ENCODE data around the gene SH3BP2. TPM values are rescaled to one million over a fixed set of nuclear protein-coding genes. Genes with fewer than 3 reads are reported as not detected.

The SH3BP2 gene
- total and polyA plus RNA-seq, 12 donors: 10.4 to 47.7 (median 16.4) TPM

DNA sequence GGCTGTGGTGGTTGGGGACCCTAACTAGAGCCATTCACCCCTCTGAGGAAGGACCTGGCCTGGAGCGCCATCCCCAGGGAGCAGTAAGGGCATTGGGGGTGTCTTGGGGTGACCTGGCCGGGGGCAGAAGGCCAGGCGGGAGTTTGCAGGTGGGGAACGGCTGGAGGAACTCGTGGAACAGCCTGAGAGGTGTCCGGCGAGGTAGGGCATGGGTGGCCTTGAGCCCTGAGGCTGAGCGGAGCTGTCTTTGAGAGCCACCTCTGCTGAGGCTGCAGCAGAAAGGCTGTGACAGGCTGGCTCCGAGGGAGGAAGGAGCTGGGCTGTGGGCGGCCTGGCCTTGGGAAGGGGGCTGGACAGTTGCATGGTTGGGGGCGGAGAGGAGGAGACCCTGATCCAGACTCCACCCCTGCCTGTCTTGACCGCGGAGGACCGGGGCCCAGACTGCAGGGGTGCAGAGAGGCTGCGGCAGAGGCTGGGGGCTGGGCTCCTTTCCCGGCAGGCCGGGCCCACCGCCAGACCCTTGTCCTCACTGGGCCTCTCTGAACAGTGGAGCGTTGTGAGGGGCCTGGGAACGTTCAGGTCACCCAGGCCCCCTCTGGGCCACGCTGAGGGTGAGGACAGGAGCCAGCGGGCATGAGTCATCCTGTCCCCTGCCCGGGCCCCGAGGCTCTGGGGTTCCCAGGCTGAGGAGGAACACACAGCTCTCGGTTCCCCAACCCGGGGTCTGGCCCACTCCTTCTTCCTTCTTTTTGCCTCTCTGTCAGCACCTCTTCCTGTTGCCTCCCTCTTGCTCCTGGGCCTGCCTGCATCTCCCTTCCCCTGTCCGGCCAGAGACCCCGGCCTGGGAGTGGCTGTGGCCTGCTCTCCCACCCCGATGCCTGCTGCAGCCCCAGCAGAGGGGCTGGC is 8.1 kb downstream of the SH3BP2 start:
- ATAC-seq: peak; percentile 63 to 78 (median 74)
- Histone ChIP-seq H3K9me3 (no peaks in the 10 kb centered on the region), H3K4me1 (peaks cover 61 to 99% (median 96%) of the 10 kb centered on the region in 9 donors), H3K36me3 (peaks cover 0 to 38% (median 0%) of the 10 kb centered on the region in 9 donors), H3K27ac (peak overlapping the region; percentile 52 to 96 (median 88)), H3K27me3 (no peaks in the 10 kb centered on the region), H3K4me3 (peak overlapping the region in 9 of 10 donors; percentile 8 to 57 (median 33))
- peak; percentile 82 to 89 for DNase-seq
- intact Hi-C loops (cut with DNase I): loop anchor here in 2 of 10 donors (5.0 kb wide), 2 partner anchors 39 to 71 kb away; no protein-coding TSS in a partner anchor
- no peak for TF ChIP-seq CTCF (IDR thresholded peaks at IDR 0.05)
- WGBS, 2 donors: 11 to 17% methylated on average over 29 of the region's 29 CpGs

- intact Hi-C loops (cut with DNase I): loop anchor here in 2 of 10 donors (5.0 kb wide), 2 partner anchors 41 to 69 kb away; no protein-coding TSS in a partner anchor
- Histone ChIP-seq H3K4me3 (no peak overlapping the region), H3K36me3 (peaks cover 0 to 30% (median 0%) of the 10 kb centered on the region in 9 donors), H3K27ac (peak overlapping the region in 7 of 10 donors; percentile 1 to 86 (median 39)), H3K9me3 (no peaks in the 10 kb centered on the region), H3K4me1 (peaks cover 75 to 99% (median 96%) of the 10 kb centered on the region in 9 donors), H3K27me3 (no peaks in the 10 kb centered on the region)
- WGBS, 2 donors: 86 to 88% methylated on average over 27 of the region's 27 CpGs
- peak in 1 of 2 donors; percentile 11 for DNase-seq
- TF ChIP-seq CTCF (IDR thresholded peaks at IDR 0.05): no peak
- no peak for ATAC-seq
These were observed 10.0 kb downstream of the SH3BP2 start for GRCh38 chr4:2802618-2803531.

DNA sequence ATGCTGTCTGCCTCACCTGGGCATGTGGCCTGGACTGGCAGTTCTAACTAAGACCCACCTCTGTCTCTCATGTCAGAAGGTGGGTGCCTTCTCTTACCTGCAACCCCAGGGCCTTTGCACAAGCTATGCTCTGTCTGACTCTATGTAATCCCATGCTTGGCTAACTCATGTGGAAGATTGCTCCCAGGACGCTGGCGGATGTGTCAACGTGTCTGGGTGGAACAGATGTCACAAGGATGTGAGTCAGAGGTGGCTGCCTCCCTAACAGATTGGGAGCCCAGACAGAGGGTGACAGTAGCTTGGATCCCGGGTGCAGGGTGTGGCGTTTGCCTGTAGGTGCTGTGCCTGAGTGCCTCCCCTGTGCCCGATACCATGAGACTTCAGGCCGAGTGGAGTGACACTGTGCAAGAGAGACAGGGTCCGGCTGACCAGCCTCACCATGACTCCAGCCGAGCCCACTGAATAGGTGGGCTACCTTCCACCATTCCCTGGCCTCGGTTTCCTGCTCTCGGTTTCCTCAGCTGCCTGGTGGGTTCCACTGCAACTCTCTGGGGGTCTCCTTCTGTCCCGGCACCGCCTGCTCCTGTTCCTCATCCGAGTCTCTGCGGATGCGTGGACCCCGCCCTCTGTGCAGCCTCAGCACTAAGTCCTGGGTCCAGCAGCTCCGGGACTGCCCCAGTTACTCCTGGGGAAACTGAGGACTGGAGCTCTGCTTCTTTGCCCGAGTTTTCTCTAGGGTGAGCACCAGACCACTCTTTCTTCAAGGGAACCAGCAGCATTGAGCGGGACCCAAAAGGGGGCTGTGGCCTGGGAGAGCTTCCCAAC is 11.0 kb downstream of the SH3BP2 start:
- peaks cover 67 to 97% (median 92%) of the 10 kb centered on the region in 9 donors for H3K4me1 ChIP-seq
- WGBS, 2 donors: 83 to 88% methylated on average over 20 of the region's 20 CpGs
- no peak overlapping the region for H3K4me3 ChIP-seq
- H3K27me3 ChIP-seq: no peaks in the 10 kb centered on the region
- peak overlapping the region in 8 of 10 donors; percentile 32 to 91 (median 79) for H3K27ac ChIP-seq
- H3K9me3 ChIP-seq: no peaks in the 10 kb centered on the region
- peak in 1 of 2 donors; percentile 24 for DNase-seq
- intact Hi-C loops (cut with DNase I): loop anchor here in 2 of 10 donors (5.0 kb wide), 2 partner anchors 42 to 68 kb away; no protein-coding TSS in a partner anchor
- ATAC-seq: no peak
- peaks cover 0 to 30% (median 0%) of the 10 kb centered on the region in 9 donors for H3K36me3 ChIP-seq
- TF ChIP-seq CTCF (IDR thresholded peaks at IDR 0.05): no peak

Data from heart right ventricle (tissue), 16 donors.